Measurements from ENCODE around the gene ETNPPL.
"Not testable (repeated sequence)": the region's sequence is repeated elsewhere in the genome, so short reads cannot be mapped to it uniquely, and the experiment has no call there.

ETNPPL gene

DNA sequence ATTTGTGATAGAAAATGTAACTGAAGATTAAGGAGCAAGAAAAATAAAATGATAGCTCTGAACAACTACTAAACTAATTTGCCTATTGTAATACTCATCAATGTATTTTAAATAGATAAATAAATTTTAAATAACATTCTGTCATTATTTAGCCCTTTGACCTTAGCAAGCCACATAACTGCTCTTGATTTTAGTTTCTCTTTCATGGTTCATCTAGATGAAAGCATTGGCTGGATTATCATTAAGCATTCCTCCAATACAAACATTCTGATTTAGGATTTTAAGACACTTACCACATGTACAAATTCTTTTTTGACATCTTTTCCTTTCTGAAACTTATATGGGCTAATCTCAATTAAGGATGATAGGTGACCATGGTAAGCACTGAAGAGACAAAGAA is 8.5 kb downstream of the ETNPPL start:
- no peak for DNase-seq (ENCODE audit: low read depth)

GRCh38 chr4:108751321-108751720 is 11.5 kb downstream of the ETNPPL start:
- no peak for DNase-seq (ENCODE audit: low read depth)

DNA sequence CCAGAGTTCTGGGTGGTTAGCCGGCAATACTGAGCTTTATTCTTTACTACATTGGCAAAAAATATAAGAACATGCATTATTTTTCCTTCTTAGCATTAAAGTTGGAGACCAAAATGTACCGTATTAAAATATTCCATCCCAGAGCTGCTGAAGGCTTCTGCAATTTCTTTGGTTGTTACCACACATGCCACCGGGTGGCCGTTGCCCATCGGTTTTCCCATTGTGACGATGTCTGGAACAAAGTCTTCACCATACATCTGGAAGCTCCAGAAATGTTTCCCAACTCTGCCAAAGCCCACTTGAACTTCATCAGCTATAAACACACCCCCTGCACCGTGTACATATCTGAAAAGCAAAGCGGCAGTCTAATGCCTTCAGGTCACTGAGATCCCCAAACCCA is 13.7 kb downstream of the ETNPPL start:
- DNase-seq (ENCODE audit: low read depth): no peak

DNA sequence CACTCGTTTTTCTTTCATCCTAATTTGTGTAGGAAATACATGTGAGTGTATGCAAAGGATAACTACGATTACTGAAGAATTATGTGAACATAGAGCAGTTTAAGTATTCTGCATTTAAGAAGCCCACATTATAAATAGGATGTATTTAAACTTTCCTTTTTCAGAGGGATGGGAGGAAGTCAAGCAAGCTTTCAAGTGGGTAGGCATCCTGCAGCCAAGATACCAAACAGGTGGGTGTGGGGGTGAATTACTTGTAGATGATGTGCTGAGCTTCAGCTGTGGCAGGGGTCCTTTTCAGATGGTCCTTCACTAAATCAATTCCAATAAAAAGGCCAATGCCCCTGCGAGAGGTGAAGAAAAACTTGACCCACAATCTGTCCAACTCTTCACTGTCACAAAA is 16.3 kb downstream of the ETNPPL start:
- DNase-seq (ENCODE audit: low read depth): no peak

DNA sequence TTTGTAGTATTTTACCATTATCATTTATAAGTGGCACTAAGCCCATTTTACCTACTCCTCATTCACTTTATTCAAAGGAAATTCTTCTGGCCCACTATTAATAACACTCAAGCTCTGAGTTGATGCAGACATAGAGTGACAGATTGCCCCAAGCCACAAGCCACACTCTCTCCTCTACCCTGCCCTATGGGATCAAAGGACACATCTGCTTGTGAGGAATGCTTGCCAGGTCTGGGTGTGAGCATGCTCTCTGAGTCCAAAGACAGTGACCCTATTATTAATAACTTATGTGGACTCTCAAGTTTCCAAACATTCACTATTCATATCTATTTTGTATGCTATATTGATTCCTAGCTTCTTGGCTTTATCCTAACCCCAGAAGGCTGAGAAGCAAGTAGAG is 18.5 kb downstream of the ETNPPL start:
- DNase-seq (ENCODE audit: low read depth): no peak

GRCh38 chr4:108742451-108743420 is 20.1 kb downstream of the ETNPPL start:
- DNase-seq (ENCODE audit: low read depth): no peak

DNA sequence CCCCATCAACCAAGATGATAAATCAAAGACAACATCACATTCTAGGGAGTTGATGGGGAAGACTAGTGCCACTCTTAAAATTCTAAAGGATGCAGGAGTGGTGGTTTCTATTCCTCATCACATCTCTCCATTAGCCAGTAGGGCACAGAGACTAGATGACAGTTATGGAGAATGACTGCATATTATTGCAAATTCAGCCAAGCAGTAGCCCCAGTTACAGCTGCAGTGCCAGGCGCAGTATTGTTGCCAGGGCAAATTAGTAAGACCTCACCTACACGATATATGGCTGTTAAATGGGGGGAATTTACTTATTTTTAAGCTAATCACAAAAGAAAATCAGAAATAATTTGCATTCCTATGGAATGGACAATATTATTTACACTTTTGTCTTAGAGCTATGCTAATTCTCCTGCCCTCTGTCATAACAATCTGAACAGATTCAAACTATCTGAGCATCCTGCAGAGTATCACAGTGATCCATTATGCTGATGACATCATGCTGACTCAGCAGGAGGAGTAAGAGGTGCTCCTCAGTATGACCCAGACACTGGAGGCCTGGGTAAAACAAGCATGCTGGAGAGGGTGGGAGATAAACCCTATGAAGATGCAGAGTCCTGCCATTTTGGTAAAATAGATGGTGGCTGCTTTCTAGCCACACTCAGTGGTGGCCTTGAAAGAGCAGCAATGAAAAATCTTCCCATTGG is 24.7 kb downstream of the ETNPPL start:
- DNase-seq (ENCODE audit: low read depth): no peak

DNA sequence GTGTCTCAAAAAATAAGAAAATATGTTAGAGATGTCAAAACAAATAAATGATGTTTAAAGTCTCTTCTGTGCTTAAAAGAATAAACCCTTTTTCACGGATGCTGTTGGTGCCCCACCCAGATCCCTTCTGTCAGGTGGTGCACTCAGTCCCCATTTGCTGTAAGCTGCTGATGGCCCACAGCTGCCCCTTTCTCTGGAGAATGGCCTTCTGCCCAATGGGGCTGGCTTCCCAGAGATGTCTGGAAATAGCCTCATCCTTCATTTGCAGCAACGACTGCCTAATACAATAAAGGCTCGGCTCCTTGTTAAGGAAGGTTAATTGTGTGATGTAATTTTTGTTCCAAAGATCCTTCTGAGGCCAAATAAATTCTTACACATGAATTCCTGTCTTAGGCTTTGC is 31.8 kb downstream of the ETNPPL start:
- DNase-seq (ENCODE audit: low read depth): no peak

- no peak for DNase-seq (ENCODE audit: low read depth)
Observed at GRCh38 chr4:108730579-108730978, 32.3 kb downstream of the ETNPPL start.

- DNase-seq (ENCODE audit: low read depth): no peak
Observed at GRCh38 chr4:108729731-108730130, 33.1 kb downstream of the ETNPPL start.

DNA sequence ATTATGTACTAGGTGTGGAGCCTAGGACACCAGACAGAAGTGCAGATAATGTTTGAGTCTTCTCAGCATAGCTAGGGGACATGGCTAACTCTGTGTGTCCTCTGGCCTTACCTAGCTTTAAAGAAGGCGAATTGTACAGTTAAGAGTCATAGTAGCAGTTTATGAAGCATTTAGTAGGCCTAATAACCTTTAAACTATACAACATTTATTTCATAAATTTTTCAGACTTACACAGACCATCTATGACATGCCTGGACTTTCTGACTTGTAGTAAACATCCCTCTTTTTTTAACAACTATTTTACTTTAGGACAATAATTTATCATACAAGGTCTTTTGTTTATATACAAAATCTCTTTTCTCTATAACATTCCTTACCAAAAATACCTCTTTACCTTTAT is 37.4 kb downstream of the ETNPPL start:
- no peak for DNase-seq (ENCODE audit: low read depth)

- no peak for DNase-seq (ENCODE audit: low read depth)
Observed at GRCh38 chr4:108717386-108717785, 45.5 kb downstream of the ETNPPL start.

- no peak for DNase-seq (ENCODE audit: low read depth)
Observed at GRCh38 chr4:108716340-108716739, 46.5 kb downstream of the ETNPPL start.

GRCh38 chr4:108714880-108715279 is 48.0 kb downstream of the ETNPPL start:
- no peak for DNase-seq (ENCODE audit: low read depth)

DNA sequence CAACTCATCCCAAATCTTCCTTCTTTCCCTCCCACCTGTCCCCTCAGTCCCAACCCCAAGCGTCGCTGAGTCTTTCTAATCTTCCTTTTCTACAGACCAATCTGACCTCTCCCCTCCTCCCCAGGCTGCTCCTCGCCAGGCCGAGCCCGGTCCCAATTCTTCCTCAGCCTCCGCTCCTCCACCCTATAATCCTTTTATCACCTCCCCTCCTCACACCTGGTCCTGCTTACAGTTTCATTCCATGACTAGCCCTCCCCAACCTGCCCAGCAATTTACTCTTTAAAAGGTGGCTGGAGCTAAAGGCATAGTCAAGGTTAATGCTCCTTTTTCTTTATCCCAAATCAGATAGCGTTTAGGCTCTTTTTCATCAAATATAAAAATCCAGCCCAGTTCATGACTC is 52.3 kb downstream of the ETNPPL start:
- DNase-seq (ENCODE audit: low read depth): not testable (repeated sequence)

DNA sequence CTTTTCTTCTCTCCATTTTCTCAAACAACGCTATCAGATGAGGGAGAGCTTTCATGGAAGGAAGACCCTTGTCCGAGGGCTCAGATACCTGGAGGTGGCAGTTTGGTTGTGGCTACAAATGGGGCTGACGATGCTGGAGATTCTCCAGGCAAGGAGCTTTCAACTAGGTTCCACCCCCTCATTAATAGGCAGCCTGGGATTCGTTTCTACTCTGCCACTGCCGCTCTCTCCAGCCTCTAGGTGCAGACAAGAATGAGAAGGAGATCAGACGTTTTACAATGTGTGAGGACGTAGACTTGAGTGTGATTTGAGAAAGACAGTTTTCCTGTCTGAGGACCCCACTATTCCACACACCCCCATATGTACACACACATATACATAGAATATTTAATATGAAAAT is 53.1 kb downstream of the ETNPPL start:
- DNase-seq (ENCODE audit: low read depth): no peak

DNA sequence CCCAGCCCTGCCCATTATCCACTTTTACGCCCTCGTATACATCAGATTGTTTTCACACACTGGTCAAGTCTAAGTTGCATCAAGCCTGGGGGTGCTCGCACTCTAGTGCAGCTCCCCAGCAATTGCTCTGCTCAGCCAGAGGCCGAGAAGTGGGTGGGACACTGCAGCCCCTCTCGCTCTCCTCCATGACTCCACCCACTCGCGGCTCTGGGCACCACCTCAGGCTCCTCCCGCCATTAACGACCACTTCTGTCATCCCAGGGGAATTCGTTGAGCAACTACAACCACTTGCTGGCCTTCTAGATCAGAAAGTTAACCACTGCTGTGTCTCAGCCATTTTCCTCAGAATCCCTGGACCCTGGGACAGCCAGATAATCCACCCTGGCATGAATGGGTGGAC is 53.6 kb downstream of the ETNPPL start:
- DNase-seq (ENCODE audit: low read depth): no peak

GRCh38 chr4:108706289-108706688 is 56.6 kb downstream of the ETNPPL start:
- no peak for DNase-seq (ENCODE audit: low read depth)

- no peak for DNase-seq (ENCODE audit: low read depth)
Observed at GRCh38 chr4:108703966-108704365, 58.9 kb downstream of the ETNPPL start.

- DNase-seq (ENCODE audit: low read depth): no peak
Observed at GRCh38 chr4:108703370-108703769, 59.5 kb downstream of the ETNPPL start.

DNA sequence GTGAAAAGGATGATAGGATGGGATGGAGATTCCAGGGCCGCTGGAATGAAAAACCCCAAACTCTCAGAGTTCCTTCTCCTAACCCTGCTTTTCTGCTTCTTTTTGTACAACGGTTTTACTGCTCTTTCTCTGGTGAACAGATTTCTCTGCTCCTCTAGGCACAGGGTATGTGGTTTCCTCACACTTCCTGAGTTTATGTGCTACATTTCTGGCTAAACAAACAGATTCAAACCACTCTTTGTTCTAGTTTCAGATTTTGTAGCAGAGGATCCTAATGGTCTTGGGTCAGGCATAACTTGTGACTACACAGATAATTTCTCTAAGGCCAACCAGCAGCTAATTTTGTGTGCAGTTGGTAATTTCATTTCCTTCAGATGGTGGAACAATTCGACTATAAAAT is 59.9 kb downstream of the ETNPPL start:
- no peak for DNase-seq (ENCODE audit: low read depth)

DNA sequence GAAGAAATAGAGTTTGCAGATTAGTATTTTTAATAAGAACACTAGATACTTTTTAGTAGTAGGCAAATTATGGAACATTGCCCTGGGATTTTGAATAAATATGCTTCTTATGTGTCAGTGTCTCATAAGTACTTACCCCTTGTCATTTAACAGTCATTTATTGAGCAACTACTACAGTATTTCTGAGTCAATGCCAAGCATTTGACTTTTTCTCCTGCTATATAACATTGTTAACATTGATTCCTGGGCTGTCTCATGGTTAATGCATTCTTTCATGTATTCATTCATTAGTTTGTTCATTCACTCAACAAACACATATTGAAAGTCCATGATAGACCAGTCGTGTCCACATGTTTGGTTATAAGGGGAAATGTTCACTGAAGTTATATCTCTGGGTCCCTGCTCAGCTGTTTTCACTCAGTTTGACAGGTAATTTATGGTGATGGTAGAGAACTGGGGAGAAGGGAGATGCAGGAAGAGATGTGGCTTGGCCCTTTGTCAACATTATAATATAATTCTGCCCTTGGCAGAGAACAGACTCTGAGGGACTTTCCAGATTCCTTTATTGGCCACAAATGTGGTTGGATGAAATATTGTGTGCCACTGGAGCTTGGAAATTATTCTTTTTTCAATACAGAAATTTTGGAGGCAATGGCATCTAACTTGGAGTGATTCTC is 62.6 kb downstream of the ETNPPL start:
- DNase-seq (ENCODE audit: low read depth): no peak

GRCh38 chr4:108696160-108696559 is 66.7 kb downstream of the ETNPPL start:
- no peak for DNase-seq (ENCODE audit: low read depth)

All from activated T-helper 9 cell treated with anti-CD3 and anti-CD28 coated beads, Interleukin-2, amount 50 U/mL, for 16 hours (primary cell).